GM21737 (cell line): ENCODE measurements around the gene SLC5A6.
"Not testable (repeated sequence)": the region's sequence is repeated elsewhere in the genome, so short reads cannot be mapped to it uniquely, and the experiment has no call there.

Experiments
- ATAC-seq: cut with Tn5 transposase; IDR thresholded peaks from one replicate; pipeline ENCODE4 v1.9.1; 2021; ENCODE audit warnings: mild to moderate bottlenecking, moderate library complexity; ENCODE audit not compliant: unreplicated experiment

SLC5A6 gene

GRCh38 chr2:27208486-27209050 is 3.5 kb downstream of the SLC5A6 start:
- ATAC-seq, result no peak

- no peak for ATAC-seq
Observed at GRCh38 chr2:27206346-27206745, 5.7 kb downstream of the SLC5A6 start.

GRCh38 chr2:27205206-27205605 is 6.9 kb downstream of the SLC5A6 start:
- no peak for ATAC-seq

- ATAC-seq, result no peak
Observed at GRCh38 chr2:27204566-27204965, 7.5 kb downstream of the SLC5A6 start.

GRCh38 chr2:27203741-27204140 is 8.3 kb downstream of the SLC5A6 start:
- ATAC-seq, result no peak

- no peak for ATAC-seq
Observed at GRCh38 chr2:27202854-27203253, 9.2 kb downstream of the SLC5A6 start.

- no peak for ATAC-seq
Observed at GRCh38 chr2:27201675-27202074, 10.4 kb downstream of the SLC5A6 start.

GRCh38 chr2:27199241-27199640 is 12.8 kb downstream of the SLC5A6 start:
- no peak for ATAC-seq

- no peak for ATAC-seq
Observed at GRCh38 chr2:27198627-27199026, 13.4 kb downstream of the SLC5A6 start.

GRCh38 chr2:27198068-27198467 is 14.0 kb downstream of the SLC5A6 start:
- ATAC-seq, result not testable (repeated sequence)

GRCh38 chr2:27195799-27196198 is 16.3 kb downstream of the SLC5A6 start:
- not testable (repeated sequence) for ATAC-seq

GRCh38 chr2:27194538-27195354 is 17.3 kb downstream of the SLC5A6 start:
- no peak for ATAC-seq

- no peak for ATAC-seq
Observed at GRCh38 chr2:27191070-27191829, 20.8 kb downstream of the SLC5A6 start.

- ATAC-seq, result no peak
Observed at GRCh38 chr2:27189989-27190388, 22.1 kb downstream of the SLC5A6 start.

GRCh38 chr2:27186613-27187345 is 25.3 kb downstream of the SLC5A6 start:
- no peak for ATAC-seq

GRCh38 chr2:27185331-27186026 is 26.6 kb downstream of the SLC5A6 start:
- no peak for ATAC-seq

- ATAC-seq, result no peak
Observed at GRCh38 chr2:27184115-27184514, 28.0 kb downstream of the SLC5A6 start.

- ATAC-seq, result no peak
Observed at GRCh38 chr2:27182346-27182745, 29.7 kb downstream of the SLC5A6 start.

GRCh38 chr2:27179344-27180000 is 32.6 kb downstream of the SLC5A6 start:
- ATAC-seq, result no peak

GRCh38 chr2:27178469-27178868 is 33.6 kb downstream of the SLC5A6 start:
- ATAC-seq, result no peak
